ENCODE measurements around the gene MARCHF9. TPM values are rescaled to one million over a fixed set of nuclear protein-coding genes. Genes with fewer than 3 reads are reported as not detected.

Gene MARCHF9
- total RNA-seq, 3 donors from 2014 or later (not counting 1 experiment from before 2014, with no cell fraction given): 25.4 to 28.4 (median 26.0) TPM

- Histone ChIP-seq H3K36me3 (ENCODE audit: control insufficient read depth, insufficient read depth, low read length) (no peaks in the 10 kb centered on the region), H3K4me3 (ENCODE audit: low read length) (peak overlapping the region; percentile 43), H3K9me3 (ENCODE audit: control insufficient read depth, insufficient read depth, low read length) (no peaks in the 10 kb centered on the region), H3K27ac (ENCODE audit: low read length) (no peak overlapping the region), H3K4me1 (ENCODE audit: control insufficient read depth, insufficient read depth, low read length) (peaks cover 30% of the 10 kb centered on the region), H3K27me3 (ENCODE audit: control insufficient read depth, insufficient read depth, low read length) (peaks cover 41% of the 10 kb centered on the region)
- Mint-ChIP-seq H3K27me3 (ENCODE audit: low read depth in 2 of 2) (peaks cover 40 to 44% of the 10 kb centered on the region in 2 donors), H3K4me3 (peak overlapping the region; percentile 86), H3K9me3 (no peaks in the 10 kb centered on the region), H3K4me1 (peaks cover 23 to 26% of the 10 kb centered on the region in 2 donors), H3K36me3 (no peaks in the 10 kb centered on the region), H3K27ac (peak overlapping the region; percentile 36 to 74)
- intact Hi-C loops (cut with micrococcal nuclease): no loop called here
- WGBS (ENCODE audit: insufficient coverage): 3% methylated on average over 39 of the region's 40 CpGs
- peak in 1 of 3 donors; percentile 22 for ATAC-seq
- TF ChIP-seq CTCF (IDR thresholded peaks at IDR 0.05): no peak
- DNase-seq: peak in 1 of 2 donors; percentile 24
These were observed 11.0 kb downstream of the MARCHF9 start for GRCh38 chr12:57765698-57766463.

- Histone ChIP-seq H3K4me3 (ENCODE audit: low read length) (peak within 1 kb of the TSS; percentile 43), H3K9me3 (ENCODE audit: control insufficient read depth, insufficient read depth, low read length) (no peaks in the 10 kb centered on the region), H3K4me1 (ENCODE audit: control insufficient read depth, insufficient read depth, low read length) (peaks cover 35% of the 10 kb centered on the region), H3K36me3 (ENCODE audit: control insufficient read depth, insufficient read depth, low read length) (no peaks in the 10 kb centered on the region), H3K27me3 (ENCODE audit: control insufficient read depth, insufficient read depth, low read length) (peaks cover 41% of the 10 kb centered on the region), H3K27ac (ENCODE audit: low read length) (no peak within 1 kb of the TSS)
- peaks cover 27 to 31% of the 10 kb centered on the region in 2 donors for H3K4me1 Mint-ChIP-seq
- ATAC-seq: peak; percentile 52 to 70 (median 58)
- H3K27ac Mint-ChIP-seq: peak within 1 kb of the TSS; percentile 31 to 36
- WGBS (ENCODE audit: insufficient coverage): 13% methylated on average over 38 of the region's 38 CpGs
- H3K4me3 Mint-ChIP-seq: peak within 1 kb of the TSS; percentile 86
- TF ChIP-seq CTCF (IDR thresholded peaks at IDR 0.05): no peak
- peaks cover 40 to 44% of the 10 kb centered on the region in 2 donors for H3K27me3 Mint-ChIP-seq (ENCODE audit: low read depth in 2 of 2)
- peak in 1 of 2 donors; percentile 34 for DNase-seq
- intact Hi-C loops (cut with micrococcal nuclease): no loop called here
- H3K9me3 Mint-ChIP-seq: no peaks in the 10 kb centered on the region
- no peaks in the 10 kb centered on the region for H3K36me3 Mint-ChIP-seq
These were observed 11.8 kb downstream of the MARCHF9 start, which contains the start of gene CYP27B1 for GRCh38 chr12:57766464-57767304. TSS of gene CYP27B1 (minus strand) at chr12:57767078. CDS start at chr12:57767041, 37 bp downstream.

GRCh38 chr12:57767305-57767698 is 12.4 kb downstream of the MARCHF9 start:
- no peaks in the 10 kb centered on the region for H3K9me3 Mint-ChIP-seq
- ATAC-seq (no peak), DNase-seq (no peak)
- intact Hi-C loops (cut with micrococcal nuclease): no loop called here
- TF ChIP-seq CTCF (IDR thresholded peaks at IDR 0.05): no peak
- Histone ChIP-seq H3K9me3 (ENCODE audit: control insufficient read depth, insufficient read depth, low read length) (no peaks in the 10 kb centered on the region), H3K27me3 (ENCODE audit: control insufficient read depth, insufficient read depth, low read length) (peaks cover 41% of the 10 kb centered on the region), H3K36me3 (ENCODE audit: control insufficient read depth, insufficient read depth, low read length) (no peaks in the 10 kb centered on the region), H3K4me3 (ENCODE audit: low read length) (no peak overlapping the region), H3K27ac (ENCODE audit: low read length) (no peak overlapping the region), H3K4me1 (ENCODE audit: control insufficient read depth, insufficient read depth, low read length) (peaks cover 39% of the 10 kb centered on the region)
- peaks cover 31 to 35% of the 10 kb centered on the region in 2 donors for H3K4me1 Mint-ChIP-seq
- no peak overlapping the region for H3K27ac Mint-ChIP-seq
- H3K36me3 Mint-ChIP-seq: no peaks in the 10 kb centered on the region
- peaks cover 40 to 44% of the 10 kb centered on the region in 2 donors for H3K27me3 Mint-ChIP-seq (ENCODE audit: low read depth in 2 of 2)
- H3K4me3 Mint-ChIP-seq: no peak overlapping the region
